ENCODE results near the gene GMDS.

The GMDS gene

GRCh38 chr6:1819007-1819406, 426.4 kb downstream of the GMDS start:
- DNase-seq: no peak

- DNase-seq: no peak
Observed at GRCh38 chr6:1817033-1817761, 428.2 kb downstream of the GMDS start.

- DNase-seq: no peak
Observed at GRCh38 chr6:1815827-1816452, 429.5 kb downstream of the GMDS start.

GRCh38 chr6:1814279-1814678, 431.1 kb downstream of the GMDS start:
- DNase-seq: no peak

GRCh38 chr6:1812487-1812886, 432.9 kb downstream of the GMDS start:
- DNase-seq: no peak

GRCh38 chr6:1812034-1812433, 433.4 kb downstream of the GMDS start:
- no peak for DNase-seq

- no peak for DNase-seq
Observed at GRCh38 chr6:1810880-1811279, 434.5 kb downstream of the GMDS start.

- no peak for DNase-seq
Observed at GRCh38 chr6:1809291-1809988, 436.0 kb downstream of the GMDS start.

GRCh38 chr6:1806935-1807334, 438.5 kb downstream of the GMDS start:
- DNase-seq: no peak

GRCh38 chr6:1802491-1803395, 442.7 kb downstream of the GMDS start:
- no peak for DNase-seq

GRCh38 chr6:1801401-1801800, 444.0 kb downstream of the GMDS start:
- DNase-seq: no peak

- no peak for DNase-seq
Observed at GRCh38 chr6:1800845-1801244, 444.6 kb downstream of the GMDS start.

- DNase-seq: no peak
Observed at GRCh38 chr6:1798965-1799325, 446.5 kb downstream of the GMDS start.

- no peak for DNase-seq
Observed at GRCh38 chr6:1798303-1798964, 447.0 kb downstream of the GMDS start.

GRCh38 chr6:1797801-1798200, 447.6 kb downstream of the GMDS start:
- no peak for DNase-seq

GRCh38 chr6:1796706-1797529, 448.5 kb downstream of the GMDS start:
- DNase-seq: no peak

- no peak for DNase-seq
Observed at GRCh38 chr6:1795910-1796309, 449.5 kb downstream of the GMDS start.

- DNase-seq: no peak
Observed at GRCh38 chr6:1792989-1793388, 452.4 kb downstream of the GMDS start.

GRCh38 chr6:1790684-1791083, 454.7 kb downstream of the GMDS start:
- no peak for DNase-seq

- no peak for DNase-seq
Observed at GRCh38 chr6:1789092-1789491, 456.3 kb downstream of the GMDS start.

GRCh38 chr6:1787894-1788293, 457.5 kb downstream of the GMDS start:
- DNase-seq: no peak
